T-helper 2 cell (primary cell): ENCODE measurements around the gene ZNF830.
"Not testable (repeated sequence)": the region's sequence is repeated elsewhere in the genome, so short reads cannot be mapped to it uniquely, and the experiment has no call there.

Source experiments
- DNase-seq, 5 experiments: peaks; one replicate each; pipeline versions ENCODE4 v3.0.0 to v3.0.0-alpha.2; 2012 to 2022
- total RNA-seq, 2 donors: gene quantifications; one replicate each; lab custom pipeline; 2026; lab: John Stamatoyannopoulos, UW

The ZNF830 gene
- total RNA-seq: 30.6 to 41.1 reads per million in 2 donors

DNA sequence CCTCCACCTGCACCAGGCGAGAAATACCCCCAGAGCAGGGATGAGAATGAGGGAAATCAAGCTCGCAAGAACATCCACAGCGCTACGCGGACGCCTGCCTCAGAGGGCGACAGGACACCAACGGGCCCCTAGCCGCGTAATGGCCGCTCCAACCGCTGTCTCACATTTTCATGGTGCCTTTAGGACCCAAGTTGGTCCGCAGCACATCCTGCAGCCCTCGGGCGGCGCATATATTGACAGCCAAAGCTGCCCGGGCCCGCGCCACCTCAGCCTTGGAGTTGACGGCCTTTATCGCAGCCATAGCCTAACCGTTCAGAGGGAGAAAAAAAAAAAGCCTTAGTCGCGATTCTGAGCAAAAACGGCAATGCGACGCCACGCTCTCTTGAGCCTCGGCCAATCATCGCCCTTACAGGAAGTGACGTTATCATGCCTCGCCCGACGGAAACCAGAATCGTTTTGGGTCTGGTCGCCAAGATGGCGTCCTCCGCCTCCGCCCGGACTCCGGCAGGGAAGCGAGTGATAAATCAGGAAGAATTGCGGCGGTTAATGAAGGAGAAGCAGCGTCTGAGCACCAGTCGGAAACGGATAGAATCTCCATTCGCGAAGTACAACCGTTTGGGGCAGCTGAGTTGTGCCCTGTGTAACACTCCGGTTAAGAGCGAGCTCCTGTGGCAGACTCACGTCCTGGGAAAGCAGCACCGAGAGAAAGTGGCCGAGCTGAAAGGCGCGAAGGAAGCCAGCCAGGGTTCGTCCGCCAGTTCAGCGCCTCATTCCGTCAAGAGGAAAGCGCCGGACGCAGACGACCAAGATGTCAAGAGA lies at the start of gene ZNF830, which contains the start of gene CCT6B:
Gene ZNF830, plus strand, starts transcription at position 448 of the 819 bp plus-strand sequence. Its CDS starts 27 bp downstream, at position 475.
Gene CCT6B, minus strand, starts transcription at position 368 of the 819 bp plus-strand sequence. Its CDS starts 67 bp downstream, at position 301.
- DNase-seq: peak; percentile 69 to 97 (median 85)

GRCh38 chr17:34913001-34913400 lies 48.3 kb upstream of the ZNF830 start:
- no peak for DNase-seq

DNA sequence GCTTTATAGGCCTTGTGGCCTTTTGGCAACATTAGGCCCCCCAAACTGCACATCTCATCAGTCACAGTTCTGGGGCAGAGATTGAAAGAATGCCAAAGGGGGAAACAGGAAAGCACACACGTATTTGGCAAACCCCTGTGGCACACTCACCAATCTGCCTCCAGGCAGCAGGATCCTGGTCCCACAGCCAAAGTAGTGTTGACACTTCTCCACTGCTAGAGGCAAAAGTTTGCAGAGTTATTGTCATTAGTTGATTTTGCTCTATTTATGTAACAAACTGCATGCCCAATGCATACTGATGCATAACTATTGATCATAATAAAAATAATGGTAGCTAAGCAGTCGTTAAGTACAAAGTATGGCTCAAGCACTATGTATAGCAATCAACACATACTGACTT lies 45.2 kb upstream of the ZNF830 start:
- no peak for DNase-seq

DNA sequence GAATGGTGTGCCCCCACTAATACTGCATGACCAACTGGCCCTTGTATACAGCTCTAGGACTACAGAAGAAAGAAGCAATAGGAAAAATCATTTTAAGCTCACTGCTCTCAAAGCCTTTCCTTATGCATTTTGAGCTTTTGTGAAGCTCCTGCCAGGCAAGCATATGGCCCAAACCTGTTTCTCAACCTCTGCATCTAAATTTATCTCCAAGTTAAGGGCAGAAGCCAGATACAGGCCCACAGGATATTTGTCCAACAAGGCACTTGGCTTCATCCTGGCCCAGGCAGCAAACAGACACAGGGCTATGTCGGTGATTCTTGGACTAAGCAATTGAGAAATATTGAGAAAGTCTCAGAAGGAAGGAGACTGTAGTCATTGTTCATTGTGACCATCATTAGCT lies 44.0 kb upstream of the ZNF830 start:
- no peak for DNase-seq

- DNase-seq: no peak
Observed at GRCh38 chr17:34920676-34921075, 40.7 kb upstream of the ZNF830 start.

GRCh38 chr17:34926661-34927060 lies 34.7 kb upstream of the ZNF830 start:
- peak in 1 of 5 experiments; percentile 10 for DNase-seq

DNA sequence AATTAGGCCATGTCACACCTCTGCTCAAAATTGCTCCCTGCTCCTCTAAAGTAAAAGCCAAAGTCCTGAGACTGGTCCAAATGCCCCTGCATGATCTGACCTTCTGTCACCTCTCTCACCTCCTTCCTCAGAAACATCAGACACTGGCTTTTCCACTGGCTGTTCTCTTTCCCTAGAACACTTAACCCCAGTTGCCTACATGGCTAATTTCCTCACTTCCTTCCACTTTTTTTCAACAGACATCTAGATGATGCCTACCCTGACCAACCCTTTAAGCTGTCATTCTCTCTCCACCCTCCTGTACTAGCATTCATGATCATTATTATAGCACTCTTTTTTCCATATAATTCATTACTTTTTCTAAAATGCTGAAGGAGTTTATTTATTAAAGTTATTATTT lies 31.1 kb upstream of the ZNF830 start:
- no peak for DNase-seq

DNA sequence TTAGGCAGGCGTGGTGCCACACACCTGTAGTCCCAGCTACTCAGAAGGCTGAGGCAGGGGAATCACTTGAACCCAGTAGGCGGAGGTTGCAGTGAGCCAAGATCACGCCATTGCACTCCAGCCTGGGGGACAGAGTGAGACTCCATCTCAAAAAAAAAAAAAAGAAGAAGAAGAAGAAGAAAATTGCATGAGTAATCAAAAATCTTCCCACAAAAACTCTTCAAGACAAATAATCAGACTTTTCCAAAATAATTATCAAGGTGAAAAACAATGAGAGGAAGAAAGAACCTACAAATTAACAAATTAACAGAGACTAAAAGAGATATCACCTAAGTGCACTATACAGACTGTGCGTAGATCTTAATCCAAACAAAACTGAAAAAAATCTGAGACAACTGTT lies 10.6 kb upstream of the ZNF830 start:
- not testable (repeated sequence) for DNase-seq

DNA sequence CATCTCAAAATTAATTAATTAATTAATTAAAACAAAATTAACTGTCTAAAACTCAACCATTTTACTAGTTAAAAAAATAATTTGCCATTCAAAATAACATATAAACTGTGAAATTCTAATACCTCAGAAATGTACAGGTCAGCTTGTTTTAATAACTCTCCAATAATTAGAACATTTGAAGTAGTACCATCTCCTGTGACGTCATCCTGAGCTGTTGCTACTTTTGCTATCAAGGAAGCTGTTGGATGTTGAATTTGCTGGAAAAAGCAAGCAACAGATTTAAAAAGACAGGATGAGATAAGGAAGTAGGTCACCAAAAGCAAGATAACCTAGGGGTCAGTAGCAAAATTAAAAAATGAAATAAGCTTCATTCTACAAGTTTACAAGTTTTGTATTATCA lies 2.9 kb upstream of the ZNF830 start:
- DNase-seq: no peak

DNA sequence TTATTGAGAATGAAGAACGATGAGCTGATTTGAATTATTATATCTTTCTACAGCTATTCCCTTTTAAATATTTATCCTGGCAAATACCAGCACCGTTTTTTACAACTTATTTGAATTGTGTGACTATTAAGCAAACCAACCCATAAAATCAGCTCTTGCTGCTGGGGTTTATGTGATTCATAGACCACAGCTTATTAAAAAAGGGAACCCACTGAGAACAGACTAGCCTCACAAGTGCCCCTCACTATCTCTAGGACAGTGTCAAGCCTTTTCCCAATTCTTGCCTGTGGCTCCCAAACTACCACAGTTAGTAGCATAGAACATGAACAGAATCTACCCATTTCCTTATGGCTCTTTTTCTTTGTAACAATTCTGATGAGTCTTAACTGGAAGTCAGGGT lies 12.8 kb downstream of the ZNF830 start:
- DNase-seq: peak in 1 of 5 experiments; percentile 45

GRCh38 chr17:34974794-34975785 lies 13.8 kb downstream of the ZNF830 start:
- DNase-seq: peak in 1 of 5 experiments; percentile 92

DNA sequence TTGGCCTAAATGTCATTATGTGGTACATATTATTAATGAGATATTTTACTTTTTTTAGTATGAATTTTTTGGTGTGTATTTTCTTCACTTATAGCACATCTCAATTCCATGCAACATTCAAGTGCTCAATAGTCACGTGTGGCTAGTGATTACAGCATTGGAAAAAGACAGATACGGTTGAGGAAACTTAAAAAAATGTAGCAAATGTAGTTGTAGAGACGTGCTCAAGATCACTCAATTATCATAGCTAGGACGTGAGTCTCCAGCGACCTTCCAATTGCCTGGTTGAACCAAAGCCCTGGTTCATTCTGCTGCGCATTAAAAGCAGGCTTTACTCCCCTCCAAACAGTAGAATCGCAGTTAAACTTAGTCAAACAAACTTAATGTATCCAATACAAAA lies 17.8 kb downstream of the ZNF830 start:
- no peak for DNase-seq

DNA sequence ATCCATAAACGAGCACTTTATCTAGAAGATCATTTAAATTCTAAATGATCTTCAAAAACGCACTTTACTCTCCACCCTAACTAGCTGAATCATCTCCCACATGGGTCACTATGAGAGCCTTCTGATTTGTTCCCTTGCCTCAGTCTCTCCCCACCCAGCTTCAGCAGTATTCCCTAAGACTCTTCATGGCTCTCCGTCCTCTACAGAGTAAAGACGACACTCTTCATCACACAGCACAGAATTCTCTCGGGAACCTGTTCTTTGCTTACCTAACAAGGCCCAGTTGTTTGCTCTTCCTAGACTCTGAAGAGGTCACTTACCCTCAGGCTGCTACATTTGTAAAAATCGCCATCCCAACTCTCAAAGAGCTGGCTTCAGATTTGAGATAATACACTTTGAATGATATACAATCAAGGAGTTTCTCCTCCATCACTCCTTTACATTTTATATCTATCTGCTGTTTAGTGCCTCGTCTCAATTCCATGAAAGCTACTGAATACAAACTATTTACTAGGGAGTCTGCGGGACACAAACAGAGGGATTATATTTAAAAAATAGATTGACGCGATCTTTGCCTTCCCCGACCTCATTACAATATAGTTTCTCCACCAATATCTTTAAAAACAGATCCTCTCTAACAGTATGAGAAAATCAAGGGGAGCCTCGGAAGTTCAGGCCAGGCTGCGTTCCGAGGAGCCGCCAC lies 18.5 kb downstream of the ZNF830 start:
- no peak for DNase-seq

GRCh38 chr17:34980353-34980680 lies 19.0 kb downstream of the ZNF830 start, which contains the start of gene LIG3:
Gene LIG3, plus strand, starts transcription at chr17:34980512. Its CDS starts 2,494 bp downstream, at chr17:34983006.
- peak; percentile 85 to 93 (median 91) for DNase-seq

- DNase-seq: peak; percentile 19 to 93 (median 64)
Observed at GRCh38 chr17:34980681-34981537, 19.6 kb downstream of the ZNF830 start.

GRCh38 chr17:34981538-34982241 lies 20.4 kb downstream of the ZNF830 start:
- DNase-seq: peak in 1 of 5 experiments; percentile 56

DNA sequence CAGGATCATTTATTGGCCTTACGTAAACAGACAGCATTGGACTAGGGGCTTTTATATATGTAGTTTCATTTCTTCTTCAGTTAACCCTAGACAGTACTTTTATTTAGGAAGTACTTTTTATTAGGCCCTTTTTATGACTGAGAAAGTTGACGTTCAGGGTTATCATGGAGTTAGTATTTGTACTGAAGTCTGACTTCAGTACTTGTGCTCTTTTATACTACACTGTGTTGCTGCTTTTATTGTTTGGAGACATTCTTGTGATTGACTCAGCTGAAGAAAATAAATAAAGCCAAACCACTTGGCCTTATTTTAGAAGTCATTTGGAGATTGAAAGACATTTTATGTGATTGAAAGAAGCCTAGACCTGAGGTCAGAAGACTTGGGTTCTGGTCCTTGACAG lies 25.9 kb downstream of the ZNF830 start:
- DNase-seq: no peak

DNA sequence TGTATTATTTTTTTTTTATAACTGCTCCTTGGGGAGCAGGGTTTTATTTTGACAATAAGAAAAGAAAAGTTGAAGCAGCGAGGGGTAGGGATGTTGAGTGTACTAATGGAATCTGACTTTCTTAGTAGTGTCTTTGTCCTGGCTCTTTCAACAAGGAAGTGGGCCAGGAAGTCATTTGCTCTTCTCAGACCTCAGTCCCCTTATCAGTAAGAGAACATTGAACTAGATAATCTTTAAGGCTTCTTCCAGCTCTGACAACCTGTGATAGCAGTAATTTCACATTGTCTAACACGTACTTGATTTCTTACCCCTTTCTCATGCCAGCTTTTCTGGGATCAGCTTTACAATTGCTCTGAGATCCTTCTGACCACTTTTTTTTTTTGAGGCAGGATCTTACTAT lies 27.3 kb downstream of the ZNF830 start:
- no peak for DNase-seq

DNA sequence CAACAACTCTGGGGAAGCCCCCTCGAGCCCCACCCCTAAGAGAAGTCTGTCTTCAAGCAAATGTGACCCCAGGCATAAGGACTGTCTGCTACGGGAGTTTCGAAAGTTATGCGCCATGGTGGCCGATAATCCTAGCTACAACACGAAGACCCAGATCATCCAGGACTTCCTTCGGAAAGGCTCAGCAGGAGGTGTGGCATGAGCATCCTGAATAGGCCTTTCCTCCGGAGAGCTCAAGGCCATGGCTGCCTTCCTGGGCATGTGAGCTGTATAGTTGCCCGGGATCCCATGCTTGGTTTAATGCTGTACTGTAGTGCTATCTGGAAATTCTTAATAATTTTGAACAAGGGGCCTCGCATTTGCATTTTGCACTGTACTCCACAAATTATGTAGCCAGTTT lies 28.1 kb downstream of the ZNF830 start:
- no peak for DNase-seq

- peak in 1 of 5 experiments; percentile 40 for DNase-seq
Observed at GRCh38 chr17:34990921-34991365, 29.6 kb downstream of the ZNF830 start.

DNA sequence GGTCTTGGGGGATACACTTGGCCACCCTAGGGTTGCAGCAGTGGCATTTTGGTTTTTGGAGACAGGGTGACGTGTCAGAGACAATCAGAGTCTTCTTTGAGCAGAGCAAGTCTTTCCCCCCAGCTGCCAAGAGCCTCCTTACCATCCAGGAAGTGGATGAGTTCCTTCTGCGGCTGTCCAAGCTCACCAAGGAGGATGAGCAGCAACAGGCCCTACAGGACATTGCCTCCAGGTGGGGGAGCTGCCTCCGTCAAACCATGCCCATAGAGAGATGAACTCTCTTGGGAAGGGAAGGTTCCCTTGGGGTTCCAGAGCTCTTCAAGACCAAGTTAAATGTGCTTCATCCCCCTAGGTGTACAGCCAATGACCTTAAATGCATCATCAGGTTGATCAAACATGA lies 30.3 kb downstream of the ZNF830 start:
- no peak for DNase-seq
